HepG2 (cell line): Measurements from ENCODE around the gene EFNA4. TPM values are rescaled to one million over a fixed set of nuclear protein-coding genes. Genes with fewer than 3 reads are reported as not detected.

Experiments used
- ASH2L ChIP-seq: fragments of 300-600, 200-600 bp; sonication (generic); IDR thresholded peaks from 2 replicates; pipeline ENCODE4 v1.7.0; 2017; ENCODE audit warnings: low read depth, mild to moderate bottlenecking, moderate library complexity, mixed read lengths, low read length; ENCODE audit not compliant: insufficient read length
- KIAA2018 ChIP-seq: sonication (generic); formaldehyde crosslinking; IDR thresholded peaks from 2 replicates; pipeline ENCODE4 v1.5.0; 2020; ENCODE audit warnings: mild to moderate bottlenecking, missing genetic modification reagents, borderline replicate concordance
- NFYC ChIP-seq: IDR thresholded peaks from 2 replicates; pipeline ENCODE4 v1.6.1; 2016; ENCODE audit warnings: missing genetic modification reagents, missing compliant biosample characterization
- RFX1 ChIP-seq: fragments of 450-650 bp; IDR thresholded peaks from 2 replicates; pipeline ENCODE4 v1.6.1; 2017
- SMAD1 ChIP-seq: sonication (generic); formaldehyde crosslinking; IDR thresholded peaks from 2 replicates; pipeline ENCODE4 v1.4.0; 2020; ENCODE audit warnings: missing genetic modification reagents, low read depth, mild to moderate bottlenecking, borderline replicate concordance
- ZNF282 ChIP-seq: fragments of 450-650 bp; IDR thresholded peaks from 2 replicates; pipeline ENCODE4 v1.6.1; 2018; ENCODE audit not compliant: partially characterized antibody
- ZNF292 ChIP-seq: sonication (generic); formaldehyde crosslinking; IDR thresholded peaks from 2 replicates; pipeline ENCODE4 v1.8.1; 2022; ENCODE audit warnings: mild to moderate bottlenecking, low read depth, missing genetic modification reagents, borderline replicate concordance
- ZNF335 ChIP-seq: sonication (generic); formaldehyde crosslinking; IDR thresholded peaks from 2 replicates; pipeline ENCODE4 v1.4.0; 2020; ENCODE audit warnings: missing genetic modification reagents
- ZNF552 ChIP-seq: sonication (generic); formaldehyde crosslinking; IDR thresholded peaks from 2 replicates; pipeline ENCODE4 v1.9.0; 2022; ENCODE audit warnings: missing genetic modification reagents, mild to moderate bottlenecking, borderline replicate concordance
- polyA plus RNA-seq, 8 experiments: library from polyadenylated mRNA; depleted of rRNA in 3 of 8; stranded (reverse) in 7 of 8; unstranded in 1 of 8; fragments of >200 nt; fragmentation: Illumina TruSeq in 4 of 8; extraction: Trizol in 4 of 8; gene quantifications; 2 replicates each; pipeline versions ENCODE4 v1.2.1 to v1.2.3, GENCODE V29; 2011 to 2016; ENCODE audit warnings: low read depth in 4 of 8, missing spikeins in 1 of 8, mixed read lengths in 1 of 8; ENCODE audit not compliant: insufficient read depth in 1 of 8
- total RNA-seq, 5 experiments: library from RNA; depleted of rRNA; stranded (reverse); fragments of >200 nt; fragmentation: Illumina TruSeq; extraction: Trizol; gene quantifications; 2 replicates each; pipeline ENCODE4 v1.2.3, GENCODE V29; 2016; ENCODE audit warnings: low read depth in 1 of 5
- TF ChIP-seq, protein P1 (sequence below): sonication (generic); formaldehyde crosslinking; IDR thresholded peaks from 2 replicates; pipeline ENCODE4 v1.4.0; 2020; ENCODE audit warnings: missing genetic modification reagents, borderline replicate concordance
- TF ChIP-seq, protein P2 (sequence below): sonication (generic); formaldehyde crosslinking; IDR thresholded peaks from 2 replicates; pipeline ENCODE4 v1.8.1; 2023; ENCODE audit warnings: mild to moderate bottlenecking, missing genetic modification reagents
- TF ChIP-seq, protein P3 (sequence below): sonication (generic); formaldehyde crosslinking; IDR thresholded peaks from 2 replicates; pipeline ENCODE4 v1.4.0; 2020; ENCODE audit warnings: missing genetic modification reagents
- TF ChIP-seq, protein P4 (sequence below): sonication (generic); formaldehyde crosslinking; IDR thresholded peaks from 2 replicates; pipeline ENCODE4 v1.5.1; 2020; ENCODE audit warnings: mild to moderate bottlenecking, missing genetic modification reagents, moderate library complexity

The EFNA4 gene
- total and polyA plus RNA-seq, 2 of the 13 experiments (the other 11 are each of a cell fraction or from before 2014, with no cell fraction given), result 12.0 to 17.2 TPM

- TF ChIP-seq, protein P1, sequence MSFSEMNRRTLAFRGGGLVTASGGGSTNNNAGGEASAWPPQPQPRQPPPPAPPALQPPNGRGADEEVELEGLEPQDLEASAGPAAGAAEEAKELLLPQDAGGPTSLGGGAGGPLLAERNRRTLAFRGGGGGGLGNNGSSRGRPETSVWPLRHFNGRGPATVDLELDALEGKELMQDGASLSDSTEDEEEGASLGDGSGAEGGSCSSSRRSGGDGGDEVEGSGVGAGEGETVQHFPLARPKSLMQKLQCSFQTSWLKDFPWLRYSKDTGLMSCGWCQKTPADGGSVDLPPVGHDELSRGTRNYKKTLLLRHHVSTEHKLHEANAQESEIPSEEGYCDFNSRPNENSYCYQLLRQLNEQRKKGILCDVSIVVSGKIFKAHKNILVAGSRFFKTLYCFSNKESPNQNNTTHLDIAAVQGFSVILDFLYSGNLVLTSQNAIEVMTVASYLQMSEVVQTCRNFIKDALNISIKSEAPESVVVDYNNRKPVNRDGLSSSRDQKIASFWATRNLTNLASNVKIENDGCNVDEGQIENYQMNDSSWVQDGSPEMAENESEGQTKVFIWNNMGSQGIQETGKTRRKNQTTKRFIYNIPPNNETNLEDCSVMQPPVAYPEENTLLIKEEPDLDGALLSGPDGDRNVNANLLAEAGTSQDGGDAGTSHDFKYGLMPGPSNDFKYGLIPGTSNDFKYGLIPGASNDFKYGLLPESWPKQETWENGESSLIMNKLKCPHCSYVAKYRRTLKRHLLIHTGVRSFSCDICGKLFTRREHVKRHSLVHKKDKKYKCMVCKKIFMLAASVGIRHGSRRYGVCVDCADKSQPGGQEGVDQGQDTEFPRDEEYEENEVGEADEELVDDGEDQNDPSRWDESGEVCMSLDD (CRISPR knock-in tag), result peak; percentile 69; the same call in 1 of the 2 replicates
- TF ChIP-seq SMAD1 (CRISPR knock-in tag) (no peak), NFYC (CRISPR knock-in tag) (peak; percentile 49), RFX1 (no peak), KIAA2018 (CRISPR knock-in tag) (no peak), ASH2L (peak; percentile 63), ZNF552 (CRISPR knock-in tag) (no peak), ZNF292 (CRISPR knock-in tag) (no peak), ZNF282 (no peak), ZNF335 (CRISPR knock-in tag) (0 out of 2 replicates have a peak, but pooled peaks have one; percentile 55)
- TF ChIP-seq, protein P2, sequence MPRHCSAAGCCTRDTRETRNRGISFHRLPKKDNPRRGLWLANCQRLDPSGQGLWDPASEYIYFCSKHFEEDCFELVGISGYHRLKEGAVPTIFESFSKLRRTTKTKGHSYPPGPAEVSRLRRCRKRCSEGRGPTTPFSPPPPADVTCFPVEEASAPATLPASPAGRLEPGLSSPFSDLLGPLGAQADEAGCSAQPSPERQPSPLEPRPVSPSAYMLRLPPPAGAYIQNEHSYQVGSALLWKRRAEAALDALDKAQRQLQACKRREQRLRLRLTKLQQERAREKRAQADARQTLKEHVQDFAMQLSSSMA (CRISPR knock-in tag), result no peak; the same call in 1 of the 2 replicates
- TF ChIP-seq, protein P3, sequence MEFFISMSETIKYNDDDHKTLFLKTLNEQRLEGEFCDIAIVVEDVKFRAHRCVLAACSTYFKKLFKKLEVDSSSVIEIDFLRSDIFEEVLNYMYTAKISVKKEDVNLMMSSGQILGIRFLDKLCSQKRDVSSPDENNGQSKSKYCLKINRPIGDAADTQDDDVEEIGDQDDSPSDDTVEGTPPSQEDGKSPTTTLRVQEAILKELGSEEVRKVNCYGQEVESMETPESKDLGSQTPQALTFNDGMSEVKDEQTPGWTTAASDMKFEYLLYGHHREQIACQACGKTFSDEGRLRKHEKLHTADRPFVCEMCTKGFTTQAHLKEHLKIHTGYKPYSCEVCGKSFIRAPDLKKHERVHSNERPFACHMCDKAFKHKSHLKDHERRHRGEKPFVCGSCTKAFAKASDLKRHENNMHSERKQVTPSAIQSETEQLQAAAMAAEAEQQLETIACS (CRISPR knock-in tag), result peak; percentile 40; the same call in 1 of the 2 replicates
- TF ChIP-seq, protein P4, sequence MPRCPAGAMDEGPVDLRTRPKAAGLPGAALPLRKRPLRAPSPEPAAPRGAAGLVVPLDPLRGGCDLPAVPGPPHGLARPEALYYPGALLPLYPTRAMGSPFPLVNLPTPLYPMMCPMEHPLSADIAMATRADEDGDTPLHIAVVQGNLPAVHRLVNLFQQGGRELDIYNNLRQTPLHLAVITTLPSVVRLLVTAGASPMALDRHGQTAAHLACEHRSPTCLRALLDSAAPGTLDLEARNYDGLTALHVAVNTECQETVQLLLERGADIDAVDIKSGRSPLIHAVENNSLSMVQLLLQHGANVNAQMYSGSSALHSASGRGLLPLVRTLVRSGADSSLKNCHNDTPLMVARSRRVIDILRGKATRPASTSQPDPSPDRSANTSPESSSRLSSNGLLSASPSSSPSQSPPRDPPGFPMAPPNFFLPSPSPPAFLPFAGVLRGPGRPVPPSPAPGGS (CRISPR knock-in tag), result peak; percentile 62
Measured at GRCh38 chr1:155017041-155017945, 46.2 kb upstream of the EFNA4 start (continued).
